LNCAP (cell line): Measurements from ENCODE around the gene EIF2D.

ENCODE experiments used
- CTCF ChIP-seq: fragments of 450-650 bp; IDR thresholded peaks from 2 replicates; pipeline ENCODE4 v1.5.1; 2017; ENCODE audit warnings: mild to moderate bottlenecking

The EIF2D gene

GRCh38 chr1:206633708-206634121 lies 21.4 kb upstream of the EIF2D start:
- TF ChIP-seq CTCF = no peak

- peak; percentile 44 for TF ChIP-seq CTCF
These were observed 18.8 kb upstream of the EIF2D start for GRCh38 chr1:206631085-206631509.

- no peak for TF ChIP-seq CTCF
These were observed 16.7 kb upstream of the EIF2D start for GRCh38 chr1:206628916-206629315.

- TF ChIP-seq CTCF = no peak
These were observed 2.9 kb downstream of the EIF2D start for GRCh38 chr1:206609229-206609991.

- TF ChIP-seq CTCF = peak; percentile 98
These were observed 4.1 kb downstream of the EIF2D start for GRCh38 chr1:206608108-206608698.

GRCh38 chr1:206606867-206607266 lies 5.4 kb downstream of the EIF2D start:
- TF ChIP-seq CTCF = peak; percentile 88

- TF ChIP-seq CTCF = no peak
These were observed 7.4 kb downstream of the EIF2D start for GRCh38 chr1:206604861-206605260.
